Mesothelial cell of epicardium (in vitro differentiated cells): ENCODE measurements around the gene FAM193B. TPM values are rescaled to one million over a fixed set of nuclear protein-coding genes. Genes with fewer than 3 reads are reported as not detected.
A peak's percentile ranks its signal among the peaks of the same experiment; 100 is the strongest.
"Not testable (repeated sequence)": the region's sequence is repeated elsewhere in the genome, so short reads cannot be mapped to it uniquely, and the experiment has no call there.

Source experiments
- DNase-seq, 2 experiments: peaks; one replicate each; pipeline ENCODE4 v3.0.0; 2021; ENCODE audit warnings: low spot score in 2 of 2; ENCODE audit not compliant: unreplicated experiment in 2 of 2
- H3K27ac Mint-ChIP-seq: 2 replicates; pipeline ENCODE4 v1.8.0; 2021; ENCODE audit warnings: mixed read lengths
- H3K27me3 Mint-ChIP-seq: 2 replicates; pipeline ENCODE4 v1.8.0; 2021; ENCODE audit warnings: low read depth, mixed read lengths
- H3K36me3 Mint-ChIP-seq: 2 replicates; pipeline ENCODE4 v1.8.0; 2021; ENCODE audit warnings: mixed read lengths
- H3K4me1 Mint-ChIP-seq: 2 replicates; pipeline ENCODE4 v1.8.0; 2021; ENCODE audit warnings: mixed read lengths
- H3K4me3 Mint-ChIP-seq: 2 replicates; pipeline ENCODE4 v1.8.0; 2021; ENCODE audit warnings: mild to moderate bottlenecking, moderate library complexity, mixed read lengths
- H3K9me3 Mint-ChIP-seq: 2 replicates; pipeline ENCODE4 v1.8.0; 2021; ENCODE audit warnings: mixed read lengths
- CTCF ChIP-seq: fragments of 200-600 bp; sonication (generic); IDR thresholded peaks from one replicate; pipeline ENCODE4 v1.5.0; 2021; ENCODE audit warnings: antibody characterized with exemption; ENCODE audit not compliant: unreplicated experiment
- total RNA-seq: library from RNA; stranded (reverse); gene quantifications from 3 replicates; pipeline ENCODE4 v1.2.1, GENCODE V29; 2021

FAM193B gene
- total RNA-seq, 1 donor from 2014 or later, result 128 TPM

GRCh38 chr5:177537389-177538361 is 16.7 kb downstream of the FAM193B start:
- H3K27me3 Mint-ChIP-seq, result no peaks in the 10 kb centered on the region
- H3K4me3 Mint-ChIP-seq, result no peak overlapping the region
- no peak for DNase-seq
- H3K36me3 Mint-ChIP-seq, result peaks cover 11% of the 10 kb centered on the region
- no peaks in the 10 kb centered on the region for H3K9me3 Mint-ChIP-seq
- H3K27ac Mint-ChIP-seq, result peak overlapping the region; percentile 75
- peaks cover 4% of the 10 kb centered on the region for H3K4me1 Mint-ChIP-seq
- no peak for TF ChIP-seq CTCF

GRCh38 chr5:177536386-177536785 is 18.0 kb downstream of the FAM193B start:
- Mint-ChIP-seq H3K4me1 (peaks cover 4% of the 10 kb centered on the region), H3K36me3 (peaks cover 11% of the 10 kb centered on the region), H3K27ac (no peak overlapping the region), H3K27me3 (no peaks in the 10 kb centered on the region), H3K9me3 (no peaks in the 10 kb centered on the region), H3K4me3 (no peak overlapping the region)
- DNase-seq, result no peak
- TF ChIP-seq CTCF, result no peak

- Mint-ChIP-seq H3K27me3 (no peaks in the 10 kb centered on the region), H3K4me3 (no peak overlapping the region), H3K27ac (no peak overlapping the region), H3K4me1 (peaks cover 4% of the 10 kb centered on the region), H3K9me3 (no peaks in the 10 kb centered on the region), H3K36me3 (peaks cover 17% of the 10 kb centered on the region)
- TF ChIP-seq CTCF, result no peak
- no peak for DNase-seq
Measured at GRCh38 chr5:177535125-177535524, 19.2 kb downstream of the FAM193B start.

- H3K27me3 Mint-ChIP-seq, H3K27ac Mint-ChIP-seq: not testable (repeated sequence)
Measured at GRCh38 chr5:177534433-177534832, 19.9 kb downstream of the FAM193B start.

GRCh38 chr5:177531209-177531940 is 23.0 kb downstream of the FAM193B start:
- TF ChIP-seq CTCF, result no peak
- Mint-ChIP-seq H3K4me1 (no peaks in the 10 kb centered on the region), H3K4me3 (no peak overlapping the region), H3K27ac (no peak overlapping the region), H3K27me3 (no peaks in the 10 kb centered on the region), H3K9me3 (no peaks in the 10 kb centered on the region), H3K36me3 (peaks cover 16% of the 10 kb centered on the region)
- DNase-seq, result no peak

More at GRCh38 chr5:177534433-177534832, 19.9 kb downstream of the FAM193B start:
- not testable (repeated sequence) for H3K9me3 Mint-ChIP-seq, H3K4me1 Mint-ChIP-seq, H3K4me3 Mint-ChIP-seq, DNase-seq
- H3K36me3 Mint-ChIP-seq, result peaks cover 18% of the 10 kb centered on the region

GRCh38 chr5:177530638-177531037 is 23.7 kb downstream of the FAM193B start:
- Mint-ChIP-seq H3K27ac (no peak overlapping the region), H3K27me3 (no peaks in the 10 kb centered on the region), H3K9me3 (no peaks in the 10 kb centered on the region), H3K4me1 (no peaks in the 10 kb centered on the region), H3K4me3 (no peak overlapping the region), H3K36me3 (peaks cover 17% of the 10 kb centered on the region)
- DNase-seq, result no peak
- no peak for TF ChIP-seq CTCF
